Metanephros (tissue), 1 donor: ENCODE measurements around the gene CALCA. TPM values are rescaled to one million over a fixed set of nuclear protein-coding genes. Genes with fewer than 3 reads are reported as not detected.

Source experiments
- total RNA-seq: library from RNA; depleted of rRNA; stranded (reverse); fragments of >200 nt; gene quantifications from one replicate; pipeline ENCODE4 v1.2.3, GENCODE V29; 2014

Gene CALCA
- total RNA-seq: 6.1 TPM

GRCh38 chr11:14971865-14972580 lies at the start of gene CALCA:
Gene CALCA, minus strand, starts transcription at chr11:14972351. Its CDS starts 1,159 bp downstream, at chr11:14971192.

Other genes with a start within 250 kb of the CALCA start
- gene CYP2R1, start 80.1 kb downstream of the CALCA start, total RNA-seq: 16.1 TPM
- gene CALCB, start 101.2 kb upstream of the CALCA start, total RNA-seq: 1.9 TPM
- gene INSC, start 142.6 kb upstream of the CALCA start, total RNA-seq: 0.53 TPM